HepG2 (cell line): ENCODE measurements around the gene DBNDD1. TPM values are rescaled to one million over a fixed set of nuclear protein-coding genes. Genes with fewer than 3 reads are reported as not detected.

Experiments
- ATAC-seq: fragments of 200-7000 bp; cut with Tn5 transposase; 3 replicates; pipeline ENCODE4 v1.9.1; 2020; ENCODE audit warnings: mild to moderate bottlenecking, moderate library complexity
- BruUV-seq: library from RNA; stranded (reverse); fragments of 400-500 nt; replicated peaks from 2 replicates; lab custom pipeline; 2021; lab: Mats Ljungman, UMichigan
- CTCF ChIA-PET: fragments of 300-600 bp; formaldehyde crosslinking; extraction: SDS; loops from one replicate; lab custom pipeline; 2021; ENCODE audit warnings: low total read pairs, inconsistent platforms, low intra/inter-chr PET ratio; lab: Yijun Ruan, JAX
- POLR2A ChIA-PET: fragments of 350-600 bp; sonication (Branson Sonifier 250); formaldehyde crosslinking; loops from one replicate; lab custom pipeline; 2020; ENCODE audit warnings: antibody characterized with exemption, inconsistent platforms; lab: Yijun Ruan, JAX
- DNase-seq: peaks from one replicate; pipeline ENCODE4 v3.0.0-alpha.2; 2015; ENCODE audit warnings: low spot score
- FAIRE-seq: peaks from 3 replicates; lab custom pipeline; 2011; peaks lifted over from hg19 to GRCh38; lab: Jason Lieb, UNC
- H2AFZ ChIP-seq: one replicate; pipeline ENCODE4 v1.6.1; 2011; ENCODE audit warnings: low read length, inconsistent platforms
- H3K27ac ChIP-seq: fragments of 300-600 bp; 3 replicates; pipeline ENCODE4 v1.8.0; 2011; ENCODE audit warnings: mixed run types, mild to moderate bottlenecking, mixed read lengths, low read length, inconsistent platforms; ENCODE audit not compliant: insufficient read depth; ENCODE audit errors: extremely low read length
- H3K27me3 ChIP-seq, 2 experiments: fragments of 200-600 bp in 1 of 2; 2 replicates in 1 of 2; 3 replicates in 1 of 2; pipeline versions ENCODE4 v1.6.0 to v1.8.0; 2011; ENCODE audit warnings: low read length in 2 of 2, mild to moderate bottlenecking in 2 of 2, moderate library complexity in 2 of 2, inconsistent platforms in 1 of 2; ENCODE audit not compliant: insufficient read depth in 2 of 2, control insufficient read depth in 1 of 2
- H3K36me3 ChIP-seq, 2 experiments: fragments of 200-600 bp in 1 of 2; replicated peaks in 1 of 2; 2 replicates in 1 of 2; 3 replicates in 1 of 2; pipeline versions ENCODE4 v1.5.1 to v1.8.0; 2011; ENCODE audit warnings: low read length in 2 of 2, inconsistent platforms in 1 of 2; ENCODE audit not compliant: insufficient read depth in 2 of 2, control insufficient read depth in 1 of 2
- H3K4me1 ChIP-seq: 2 replicates; pipeline ENCODE4 v1.5.1; 2012; ENCODE audit warnings: low read length, inconsistent platforms; ENCODE audit not compliant: insufficient read depth
- H3K4me2 ChIP-seq: 2 replicates; pipeline ENCODE4 v1.6.0; 2011; ENCODE audit warnings: low read depth, low read length, inconsistent platforms
- H3K4me3 ChIP-seq, 3 experiments: fragments of 200-600 bp in 1 of 3; sonication (generic), shearing (Covaris generic) in 1 of 3; replicated peaks in 1 of 3; 2 replicates each; pipeline ENCODE4 v1.5.1; 2011 to 2016; ENCODE audit warnings: low read length in 3 of 3, inconsistent platforms in 2 of 3, low read depth in 2 of 3, mild to moderate bottlenecking in 2 of 3, control low read depth in 1 of 3, mixed read lengths in 1 of 3; ENCODE audit not compliant: insufficient read depth in 1 of 3
- H3K79me2 ChIP-seq: one replicate; pipeline ENCODE4 v1.6.1; 2011; ENCODE audit warnings: low read length, inconsistent platforms; ENCODE audit not compliant: insufficient read depth
- H3K9ac ChIP-seq: 2 replicates; pipeline ENCODE4 v1.6.0; 2011; ENCODE audit warnings: mild to moderate bottlenecking, low read depth, low read length, inconsistent platforms; ENCODE audit not compliant: insufficient read depth
- H3K9me3 ChIP-seq: 2 replicates; pipeline ENCODE4 v1.5.1; 2012; ENCODE audit warnings: mild to moderate bottlenecking, low read length
- H4K20me1 ChIP-seq: 2 replicates; pipeline ENCODE4 v1.6.0; 2011; ENCODE audit warnings: inconsistent platforms, mild to moderate bottlenecking, low read length, moderate library complexity; ENCODE audit not compliant: insufficient read depth
- CBX2 ChIP-seq, 2 experiments: fragments of 200-600 bp in 1 of 2; sonication (generic); formaldehyde crosslinking in 1 of 2; IDR thresholded peaks; 2 replicates each; pipeline versions ENCODE4 v1.7.0 to v1.8.1; 2018 to 2022; ENCODE audit warnings: low read depth in 2 of 2, low read length in 1 of 2, mild to moderate bottlenecking in 1 of 2, missing genetic modification reagents in 1 of 2
- FIP1L1 ChIP-seq: fragments of 200-400 bp; formaldehyde crosslinking; IDR thresholded peaks from 2 replicates; pipeline ENCODE4 v1.6.1; 2018; ENCODE audit warnings: low read depth, mild to moderate bottlenecking, low read length, moderate library complexity, borderline replicate concordance; ENCODE audit not compliant: insufficient read depth
- FOSL2 ChIP-seq: sonication (generic); formaldehyde crosslinking; IDR thresholded peaks from 2 replicates; pipeline ENCODE4 v1.4.0; 2020; ENCODE audit warnings: missing genetic modification reagents
- NR2F6 ChIP-seq, 2 experiments: IDR thresholded peaks; 2 replicates each; pipeline ENCODE4 v1.6.1; 2016; ENCODE audit warnings: antibody characterized with exemption in 1 of 2, mild to moderate bottlenecking in 1 of 2
- RBM22 ChIP-seq: fragments of 200-400 bp; formaldehyde crosslinking; optimal IDR thresholded peaks from 2 replicates; pipeline ENCODE3; 2017; ENCODE audit warnings: mild to moderate bottlenecking, low read length, moderate library complexity
- TMF1 ChIP-seq: sonication (generic); formaldehyde crosslinking; IDR thresholded peaks from 2 replicates; pipeline ENCODE4 v1.8.1; 2022; ENCODE audit warnings: low read depth, missing genetic modification reagents
- ZNF326 ChIP-seq: sonication (generic); formaldehyde crosslinking; IDR thresholded peaks from 2 replicates; pipeline ENCODE4 v1.4.0; 2020; ENCODE audit warnings: missing genetic modification reagents, borderline replicate concordance
- ZNF331 ChIP-seq: sonication (generic); formaldehyde crosslinking; IDR thresholded peaks from 2 replicates; pipeline ENCODE4 v1.4.0; 2020; ENCODE audit warnings: missing genetic modification reagents
- ZNF564 ChIP-seq: sonication (generic); formaldehyde crosslinking; IDR thresholded peaks from 2 replicates; pipeline ENCODE4 v1.8.1; 2023; ENCODE audit warnings: mild to moderate bottlenecking, missing genetic modification reagents
- ZNF614 ChIP-seq: IDR thresholded peaks from 2 replicates; pipeline ENCODE4 v1.6.1; 2018; ENCODE audit warnings: missing biosample characterization, missing genetic modification reagents, inconsistent platforms, borderline replicate concordance
- ZNF674 ChIP-seq: sonication (generic); formaldehyde crosslinking; IDR thresholded peaks from 2 replicates; pipeline ENCODE4 v1.5.0; 2020; ENCODE audit warnings: low read depth, mild to moderate bottlenecking, missing genetic modification reagents
- ZNF737 ChIP-seq: sonication (generic); formaldehyde crosslinking; IDR thresholded peaks from 2 replicates; pipeline ENCODE4 v1.5.0; 2020; ENCODE audit warnings: missing genetic modification reagents, mild to moderate bottlenecking, borderline replicate concordance
- ZNF788 ChIP-seq: sonication (generic); formaldehyde crosslinking; IDR thresholded peaks from 2 replicates; pipeline ENCODE4 v1.5.0; 2020; ENCODE audit warnings: mild to moderate bottlenecking, missing genetic modification reagents, borderline replicate concordance
- ZNF790 ChIP-seq: sonication (generic); formaldehyde crosslinking; IDR thresholded peaks from 2 replicates; pipeline ENCODE4 v1.8.0; 2022; ENCODE audit warnings: missing genetic modification reagents, mild to moderate bottlenecking, borderline replicate concordance
- ZSCAN25 ChIP-seq: sonication (generic); formaldehyde crosslinking; IDR thresholded peaks from 2 replicates; pipeline ENCODE4 v1.8.0; 2022; ENCODE audit warnings: mild to moderate bottlenecking, missing genetic modification reagents
- WGBS: methylation state at CpG from one replicate; pipeline ENCODE4 v1.1.6; 2017; ENCODE audit warnings: low lambda C conversion rate; 5-methylcytosine and 5-hydroxymethylcytosine counted together
- in situ Hi-C: cut with HindIII; loops from 2 replicates; pipeline ENCODE4 v1.10.0; 2017; ENCODE audit warnings: low pct_unique_long_range_greater_than_20kb; ENCODE audit not compliant: extremely low pct_ligation_motif_present
- intact Hi-C: fragments of 100-400 bp; cut with micrococcal nuclease; formaldehyde crosslinking; loops from one replicate; pipeline ENCODE4 v1.10.0; 2022; ENCODE audit not compliant: unreplicated experiment
- polyA plus RNA-seq, 8 experiments: library from polyadenylated mRNA; depleted of rRNA in 3 of 8; stranded (reverse) in 7 of 8; unstranded in 1 of 8; fragments of >200 nt; fragmentation: Illumina TruSeq in 4 of 8; extraction: Trizol in 4 of 8; gene quantifications; 2 replicates each; pipeline versions ENCODE4 v1.2.1 to v1.2.3, GENCODE V29; 2011 to 2016; ENCODE audit warnings: low read depth in 4 of 8, missing spikeins in 1 of 8, mixed read lengths in 1 of 8; ENCODE audit not compliant: insufficient read depth in 1 of 8
- total RNA-seq, 5 experiments: library from RNA; depleted of rRNA; stranded (reverse); fragments of >200 nt; fragmentation: Illumina TruSeq; extraction: Trizol; gene quantifications; 2 replicates each; pipeline ENCODE4 v1.2.3, GENCODE V29; 2016; ENCODE audit warnings: low read depth in 1 of 5
- TF ChIP-seq, protein P1 (sequence below): sonication (generic); formaldehyde crosslinking; IDR thresholded peaks from 2 replicates; pipeline ENCODE4 v1.4.0; 2020; ENCODE audit warnings: mild to moderate bottlenecking, low read depth, missing genetic modification reagents
- TF ChIP-seq, protein P2 (sequence below): sonication (generic); formaldehyde crosslinking; IDR thresholded peaks from 2 replicates; pipeline ENCODE4 v1.8.1; 2023; ENCODE audit warnings: mild to moderate bottlenecking, missing genetic modification reagents

DBNDD1 gene
- total and polyA plus RNA-seq, 2 of the 13 experiments (the other 11 are each of a cell fraction or from before 2014, with no cell fraction given) = 17.0 to 40.4 TPM

DNA sequence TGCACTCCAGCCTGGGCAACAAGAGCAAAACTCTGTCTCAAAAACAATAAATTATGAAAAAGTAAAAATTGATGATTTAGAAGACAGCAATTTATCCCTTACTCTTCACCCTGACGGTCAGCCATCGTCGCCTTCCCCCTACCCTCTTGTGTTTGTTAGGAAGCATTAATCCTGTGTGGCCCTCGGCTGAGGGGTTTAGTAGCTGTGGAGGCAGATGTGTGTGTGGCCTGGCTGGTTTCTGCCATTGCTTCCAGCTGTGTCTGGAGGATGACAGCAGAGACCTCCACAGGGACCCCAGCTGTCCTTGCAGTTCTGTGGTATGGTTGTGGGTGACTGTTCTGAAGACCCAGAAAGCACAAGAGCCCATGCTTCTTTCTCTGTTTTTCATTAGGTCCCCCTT lies 25.9 kb downstream of the DBNDD1 start:
- ChIA-PET POLR2A (interaction anchor here (1.9 kb wide), 1 partner anchor 72 kb away, joined by 6 read pairs; no protein-coding TSS in a partner anchor), CTCF (no interaction called here)
- BruUV-seq = no TSS peak
- peaks cover 13 to 60% of the 10 kb centered on the region in 2 experiments for H3K36me3 ChIP-seq
- no peak for TF ChIP-seq TMF1 (CRISPR knock-in tag)
- TF ChIP-seq FOSL2 = no peak
- TF ChIP-seq ZSCAN25 (CRISPR knock-in tag) = no peak
- no peak for TF ChIP-seq ZNF326
- no peak for TF ChIP-seq ZNF674 (CRISPR knock-in tag)
- TF ChIP-seq RBM22 = peak; percentile 44
- TF ChIP-seq, protein P1, sequence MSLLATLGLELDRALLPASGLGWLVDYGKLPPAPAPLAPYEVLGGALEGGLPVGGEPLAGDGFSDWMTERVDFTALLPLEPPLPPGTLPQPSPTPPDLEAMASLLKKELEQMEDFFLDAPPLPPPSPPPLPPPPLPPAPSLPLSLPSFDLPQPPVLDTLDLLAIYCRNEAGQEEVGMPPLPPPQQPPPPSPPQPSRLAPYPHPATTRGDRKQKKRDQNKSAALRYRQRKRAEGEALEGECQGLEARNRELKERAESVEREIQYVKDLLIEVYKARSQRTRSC (CRISPR knock-in tag) = no peak
- H3K27ac ChIP-seq = peak overlapping the region; percentile 89
- in situ Hi-C loops = no loop called here
- peaks cover 7% of the 10 kb centered on the region for H3K4me1 ChIP-seq
- H2AFZ ChIP-seq = no peak overlapping the region
- FAIRE-seq = no peak
- no peaks in the 10 kb centered on the region for H3K27me3 ChIP-seq
- H3K4me2 ChIP-seq = no peak overlapping the region
- DNase-seq = no peak
- H3K4me3 ChIP-seq = no peak overlapping the region
- H3K9ac ChIP-seq = no peak overlapping the region
- H3K79me2 ChIP-seq = no peaks in the 10 kb centered on the region
- intact Hi-C loops = no loop called here
- H3K9me3 ChIP-seq = no peaks in the 10 kb centered on the region
- no peak for ATAC-seq
- WGBS = 95% methylated on average over 4 of the region's 4 CpGs
- H4K20me1 ChIP-seq = peaks cover 12% of the 10 kb centered on the region; the same call in 1 of the 2 replicates

DNA sequence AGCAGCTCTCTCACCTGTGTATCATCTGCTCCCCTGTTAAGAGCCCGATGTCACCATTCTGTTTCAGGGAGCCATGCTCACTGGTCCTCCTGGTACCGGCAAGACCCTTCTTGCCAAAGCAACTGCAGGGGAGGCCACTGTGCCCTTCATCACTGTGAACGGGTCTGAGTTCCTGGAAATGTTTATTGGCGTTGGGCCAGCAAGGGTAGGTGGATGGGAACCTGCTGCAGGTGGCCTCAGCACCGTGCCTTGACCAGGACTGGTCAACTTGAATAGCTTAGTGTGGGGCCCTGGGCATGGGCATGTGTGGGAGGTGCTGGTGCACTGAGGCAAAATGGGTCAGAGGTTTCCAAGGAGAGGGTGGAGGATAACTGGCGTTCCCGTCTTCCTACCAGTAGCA lies 28.5 kb downstream of the DBNDD1 start:
- no peaks in the 10 kb centered on the region for H3K9me3 ChIP-seq
- WGBS = 100% methylated on average over 6 of the region's 7 CpGs
- no peaks in the 10 kb centered on the region for H3K79me2 ChIP-seq
- H3K4me2 ChIP-seq = no peak overlapping the region
- H4K20me1 ChIP-seq = peaks cover 12% of the 10 kb centered on the region; the same call in 1 of the 2 replicates
- H3K27me3 ChIP-seq = no peaks in the 10 kb centered on the region
- ChIA-PET POLR2A (no interaction called here), CTCF (no interaction called here)
- peaks cover 22 to 66% of the 10 kb centered on the region in 2 experiments for H3K36me3 ChIP-seq
- no TSS peak for BruUV-seq
- DNase-seq = no peak
- FAIRE-seq = no peak
- H2AFZ ChIP-seq = no peak overlapping the region
- ATAC-seq = no peak
- no peak overlapping the region for H3K4me3 ChIP-seq
- H3K9ac ChIP-seq = no peak overlapping the region
- in situ Hi-C loops = no loop called here
- no peak overlapping the region for H3K27ac ChIP-seq
- peaks cover 7% of the 10 kb centered on the region for H3K4me1 ChIP-seq
- intact Hi-C loops = no loop called here
- TF ChIP-seq FIP1L1 (no peak), ZNF614 (CRISPR knock-in tag) (no peak), ZNF331 (no peak), CBX2 (IDR thresholded peaks at IDR 0.05; ENCODE audit: low read depth, low read length) (no peak), CBX2 (CRISPR knock-in tag; IDR thresholded peaks at IDR 0.05; ENCODE audit: low read depth) (no peak), ZNF788 (CRISPR knock-in tag) (no peak), ZNF564 (CRISPR knock-in tag) (no peak), ZNF737 (no peak), NR2F6 (IDR thresholded peaks at IDR 0.05) (no peak), NR2F6 (CRISPR knock-in tag; IDR thresholded peaks at IDR 0.05) (no peak), ZNF790 (CRISPR knock-in tag) (no peak)
- TF ChIP-seq, protein P2, sequence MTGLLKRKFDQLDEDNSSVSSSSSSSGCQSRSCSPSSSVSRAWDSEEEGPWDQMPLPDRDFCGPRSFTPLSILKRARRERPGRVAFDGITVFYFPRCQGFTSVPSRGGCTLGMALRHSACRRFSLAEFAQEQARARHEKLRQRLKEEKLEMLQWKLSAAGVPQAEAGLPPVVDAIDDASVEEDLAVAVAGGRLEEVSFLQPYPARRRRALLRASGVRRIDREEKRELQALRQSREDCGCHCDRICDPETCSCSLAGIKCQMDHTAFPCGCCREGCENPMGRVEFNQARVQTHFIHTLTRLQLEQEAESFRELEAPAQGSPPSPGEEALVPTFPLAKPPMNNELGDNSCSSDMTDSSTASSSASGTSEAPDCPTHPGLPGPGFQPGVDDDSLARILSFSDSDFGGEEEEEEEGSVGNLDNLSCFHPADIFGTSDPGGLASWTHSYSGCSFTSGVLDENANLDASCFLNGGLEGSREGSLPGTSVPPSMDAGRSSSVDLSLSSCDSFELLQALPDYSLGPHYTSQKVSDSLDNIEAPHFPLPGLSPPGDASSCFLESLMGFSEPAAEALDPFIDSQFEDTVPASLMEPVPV (CRISPR knock-in tag) = no peak
